GM23338 (cell line): ENCODE data around the gene DDIAS. TPM values are rescaled to one million over a fixed set of nuclear protein-coding genes. Genes with fewer than 3 reads are reported as not detected.

Source experiments
- ATAC-seq: fragments of 200-7000 bp; cut with Tn5 transposase; 3 replicates; pipeline ENCODE4 v1.9.1; 2020
- DNase-seq: peaks from one replicate; pipeline ENCODE4 v3.0.0-alpha.2; 2015; ENCODE audit warnings: low spot score
- H2AFZ ChIP-seq: fragments of 200-600 bp; sonication (generic); 2 replicates; pipeline ENCODE4 v1.8.0; 2016; ENCODE audit warnings: antibody characterized with exemption, mild to moderate bottlenecking, moderate library complexity
- H3F3A ChIP-seq: fragments of 200-600 bp; sonication (generic); replicated peaks from 2 replicates; pipeline ENCODE4 v1.8.0; 2017; ENCODE audit warnings: antibody characterized with exemption, mixed run types, low read depth
- H3K27ac ChIP-seq: fragments of 200-600 bp; sonication (generic); 2 replicates; pipeline ENCODE4 v1.6.1; 2016; ENCODE audit warnings: low read depth
- H3K27me3 ChIP-seq: fragments of 200-600 bp; sonication (generic); 2 replicates; pipeline ENCODE4 v1.8.0; 2016; ENCODE audit warnings: mild to moderate bottlenecking, mixed run types, moderate library complexity; ENCODE audit not compliant: insufficient read depth
- H3K36me3 ChIP-seq: fragments of 200-600 bp; sonication (generic); 2 replicates; pipeline ENCODE4 v1.8.0; 2016; ENCODE audit warnings: mild to moderate bottlenecking; ENCODE audit not compliant: insufficient read depth
- H3K4me1 ChIP-seq: fragments of 200-600 bp; sonication (generic); 2 replicates; pipeline ENCODE4 v1.8.0; 2016; ENCODE audit warnings: mild to moderate bottlenecking, moderate library complexity; ENCODE audit not compliant: insufficient read depth
- H3K4me2 ChIP-seq: fragments of 200-600 bp; sonication (generic); 2 replicates; pipeline ENCODE4 v1.7.1; 2017; ENCODE audit warnings: mixed run types
- H3K4me3 ChIP-seq: fragments of 200-600 bp; sonication (generic); 2 replicates; pipeline ENCODE4 v1.6.1; 2016; ENCODE audit warnings: mixed run types
- H3K79me2 ChIP-seq: fragments of 200-600 bp; sonication (generic); replicated peaks from 2 replicates; pipeline ENCODE4 v1.8.0; 2017; ENCODE audit warnings: mild to moderate bottlenecking; ENCODE audit not compliant: insufficient read depth
- H3K9me2 ChIP-seq: fragments of 200-600 bp; sonication (generic); 2 replicates; pipeline ENCODE4 v1.8.0; 2017; ENCODE audit not compliant: insufficient read depth
- H4K20me1 ChIP-seq: fragments of 200-600 bp; sonication (generic); replicated peaks from 2 replicates; pipeline ENCODE4 v1.8.0; 2017; ENCODE audit warnings: mild to moderate bottlenecking; ENCODE audit not compliant: insufficient read depth
- H3K27ac Mint-ChIP-seq: 2 replicates; pipeline ENCODE4 v1.8.0; 2020; ENCODE audit warnings: inconsistent platforms, mild to moderate bottlenecking, moderate library complexity, mixed read lengths
- H3K27me3 Mint-ChIP-seq: 3 replicates; pipeline ENCODE4 v1.8.0; 2022; ENCODE audit warnings: low read depth, mild to moderate bottlenecking, moderate library complexity, mixed read lengths, inconsistent platforms; ENCODE audit not compliant: insufficient read depth, poor library complexity
- H3K36me3 Mint-ChIP-seq: 3 replicates; pipeline ENCODE4 v1.8.0; 2021; ENCODE audit warnings: low read depth, mild to moderate bottlenecking, inconsistent platforms, moderate library complexity, mixed read lengths
- H3K4me1 Mint-ChIP-seq: 3 replicates; pipeline ENCODE4 v1.8.0; 2020; ENCODE audit warnings: mild to moderate bottlenecking, inconsistent platforms, mixed read lengths
- H3K4me3 Mint-ChIP-seq: 3 replicates; pipeline ENCODE4 v1.8.0; 2021; ENCODE audit warnings: moderate library complexity, mild to moderate bottlenecking, inconsistent platforms, mixed read lengths
- H3K9me3 Mint-ChIP-seq: 3 replicates; pipeline ENCODE4 v1.8.0; 2020; ENCODE audit warnings: moderate library complexity, mild to moderate bottlenecking, inconsistent platforms, mixed read lengths
- CREB1 ChIP-seq: fragments of 250-450 bp; sonication (Bioruptor Pico); IDR thresholded peaks from 2 replicates; pipeline ENCODE4 v1.5.0; 2020; ENCODE audit warnings: low read depth, mild to moderate bottlenecking, moderate library complexity
- EZH2 ChIP-seq: fragments of 200-600 bp; sonication (generic); IDR thresholded peaks from one replicate; pipeline ENCODE4 v1.8.0; 2017; ENCODE audit warnings: antibody characterized with exemption, mild to moderate bottlenecking, low read depth; ENCODE audit not compliant: unreplicated experiment
- EZH2phosphoT487 ChIP-seq: fragments of 200-600 bp; sonication (generic); IDR thresholded peaks from one replicate; pipeline ENCODE4 v1.8.1; 2018; ENCODE audit warnings: antibody characterized with exemption; ENCODE audit not compliant: unreplicated experiment
- JUNB ChIP-seq: IDR thresholded peaks from one replicate; pipeline ENCODE4 v1.6.1; 2016; ENCODE audit warnings: antibody characterized with exemption; ENCODE audit not compliant: unreplicated experiment
- NANOG ChIP-seq: IDR thresholded peaks from 2 replicates; pipeline ENCODE4 v1.6.1; 2016; ENCODE audit warnings: antibody characterized with exemption, borderline replicate concordance
- POLR2AphosphoS5 ChIP-seq: IDR thresholded peaks from 2 replicates; pipeline ENCODE4 v1.6.1; 2016; ENCODE audit warnings: antibody characterized with exemption, low read depth
- ZNF331 ChIP-seq: fragments of 250-450 bp; sonication (Bioruptor Pico); IDR thresholded peaks from 2 replicates; pipeline ENCODE4 v1.5.0; 2020; ENCODE audit warnings: low read depth, mild to moderate bottlenecking, moderate library complexity
- polyA plus RNA-seq: library from polyadenylated mRNA; unstranded; fragments of >200 nt; fragmentation: Nextera tagmentation; extraction: Ambion mirVana; gene quantifications from 2 replicates; pipeline ENCODE4 v1.2.1, GENCODE V29; 2016
- total RNA-seq: library from RNA; depleted of rRNA; stranded (reverse); fragments of >200 nt; shearing (Covaris generic); gene quantifications from 2 replicates; pipeline ENCODE4 v1.2.3, GENCODE V29; 2014
- TF ChIP-seq, protein P1 (sequence below): fragments of 250-450 bp; sonication (Bioruptor Pico); IDR thresholded peaks from 2 replicates; pipeline ENCODE4 v1.5.0; 2020; ENCODE audit warnings: mild to moderate bottlenecking, moderate library complexity
- TF ChIP-seq, protein P2 (sequence below): IDR thresholded peaks from one replicate; pipeline ENCODE4 v1.6.1; 2018; ENCODE audit warnings: antibody characterized with exemption; ENCODE audit not compliant: unreplicated experiment

The DDIAS gene
- total and polyA plus RNA-seq, 2 experiments from 2014 or later: 19.5 to 53.0 TPM

- TF ChIP-seq, protein P1, sequence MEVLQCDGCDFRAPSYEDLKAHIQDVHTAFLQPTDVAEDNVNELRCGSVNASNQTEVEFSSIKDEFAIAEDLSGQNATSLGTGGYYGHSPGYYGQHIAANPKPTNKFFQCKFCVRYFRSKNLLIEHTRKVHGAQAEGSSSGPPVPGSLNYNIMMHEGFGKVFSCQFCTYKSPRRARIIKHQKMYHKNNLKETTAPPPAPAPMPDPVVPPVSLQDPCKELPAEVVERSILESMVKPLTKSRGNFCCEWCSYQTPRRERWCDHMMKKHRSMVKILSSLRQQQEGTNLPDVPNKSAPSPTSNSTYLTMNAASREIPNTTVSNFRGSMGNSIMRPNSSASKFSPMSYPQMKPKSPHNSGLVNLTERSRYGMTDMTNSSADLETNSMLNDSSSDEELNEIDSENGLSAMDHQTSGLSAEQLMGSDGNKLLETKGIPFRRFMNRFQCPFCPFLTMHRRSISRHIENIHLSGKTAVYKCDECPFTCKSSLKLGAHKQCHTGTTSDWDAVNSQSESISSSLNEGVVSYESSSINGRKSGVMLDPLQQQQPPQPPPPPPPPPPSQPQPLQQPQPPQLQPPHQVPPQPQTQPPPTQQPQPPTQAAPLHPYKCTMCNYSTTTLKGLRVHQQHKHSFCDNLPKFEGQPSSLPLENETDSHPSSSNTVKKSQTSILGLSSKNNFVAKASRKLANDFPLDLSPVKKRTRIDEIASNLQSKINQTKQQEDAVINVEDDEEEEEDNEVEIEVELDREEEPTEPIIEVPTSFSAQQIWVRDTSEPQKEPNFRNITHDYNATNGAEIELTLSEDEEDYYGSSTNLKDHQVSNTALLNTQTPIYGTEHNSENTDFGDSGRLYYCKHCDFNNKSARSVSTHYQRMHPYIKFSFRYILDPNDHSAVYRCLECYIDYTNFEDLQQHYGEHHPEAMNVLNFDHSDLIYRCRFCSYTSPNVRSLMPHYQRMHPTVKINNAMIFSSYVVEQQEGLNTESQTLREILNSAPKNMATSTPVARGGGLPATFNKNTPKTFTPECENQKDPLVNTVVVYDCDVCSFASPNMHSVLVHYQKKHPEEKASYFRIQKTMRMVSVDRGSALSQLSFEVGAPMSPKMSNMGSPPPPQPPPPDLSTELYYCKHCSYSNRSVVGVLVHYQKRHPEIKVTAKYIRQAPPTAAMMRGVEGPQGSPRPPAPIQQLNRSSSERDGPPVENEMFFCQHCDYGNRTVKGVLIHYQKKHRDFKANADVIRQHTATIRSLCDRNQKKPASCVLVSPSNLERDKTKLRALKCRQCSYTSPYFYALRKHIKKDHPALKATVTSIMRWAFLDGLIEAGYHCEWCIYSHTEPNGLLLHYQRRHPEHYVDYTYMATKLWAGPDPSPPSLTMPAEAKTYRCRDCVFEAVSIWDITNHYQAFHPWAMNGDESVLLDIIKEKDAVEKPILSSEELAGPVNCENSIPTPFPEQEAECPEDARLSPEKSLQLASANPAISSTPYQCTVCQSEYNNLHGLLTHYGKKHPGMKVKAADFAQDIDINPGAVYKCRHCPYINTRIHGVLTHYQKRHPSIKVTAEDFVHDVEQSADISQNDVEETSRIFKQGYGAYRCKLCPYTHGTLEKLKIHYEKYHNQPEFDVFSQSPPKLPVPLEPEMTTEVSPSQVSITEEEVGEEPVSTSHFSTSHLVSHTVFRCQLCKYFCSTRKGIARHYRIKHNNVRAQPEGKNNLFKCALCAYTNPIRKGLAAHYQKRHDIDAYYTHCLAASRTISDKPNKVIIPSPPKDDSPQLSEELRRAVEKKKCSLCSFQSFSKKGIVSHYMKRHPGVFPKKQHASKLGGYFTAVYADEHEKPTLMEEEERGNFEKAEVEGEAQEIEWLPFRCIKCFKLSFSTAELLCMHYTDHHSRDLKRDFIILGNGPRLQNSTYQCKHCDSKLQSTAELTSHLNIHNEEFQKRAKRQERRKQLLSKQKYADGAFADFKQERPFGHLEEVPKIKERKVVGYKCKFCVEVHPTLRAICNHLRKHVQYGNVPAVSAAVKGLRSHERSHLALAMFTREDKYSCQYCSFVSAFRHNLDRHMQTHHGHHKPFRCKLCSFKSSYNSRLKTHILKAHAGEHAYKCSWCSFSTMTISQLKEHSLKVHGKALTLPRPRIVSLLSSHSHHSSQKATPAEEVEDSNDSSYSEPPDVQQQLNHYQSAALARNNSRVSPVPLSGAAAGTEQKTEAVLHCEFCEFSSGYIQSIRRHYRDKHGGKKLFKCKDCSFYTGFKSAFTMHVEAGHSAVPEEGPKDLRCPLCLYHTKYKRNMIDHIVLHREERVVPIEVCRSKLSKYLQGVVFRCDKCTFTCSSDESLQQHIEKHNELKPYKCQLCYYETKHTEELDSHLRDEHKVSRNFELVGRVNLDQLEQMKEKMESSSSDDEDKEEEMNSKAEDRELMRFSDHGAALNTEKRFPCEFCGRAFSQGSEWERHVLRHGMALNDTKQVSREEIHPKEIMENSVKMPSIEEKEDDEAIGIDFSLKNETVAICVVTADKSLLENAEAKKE (CRISPR knock-in tag): no peak
- no peak for TF ChIP-seq JUNB
- no peak for TF ChIP-seq NANOG
Measured at GRCh38 chr11:82890002-82890341, 11.6 kb upstream of the DDIAS start (continued).

GRCh38 chr11:82890936-82891335, 10.6 kb upstream of the DDIAS start:
- H3K27ac ChIP-seq: no peak overlapping the region
- Mint-ChIP-seq H3K4me3 (no peak overlapping the region), H3K27ac (no peak overlapping the region), H3K9me3 (no peaks in the 10 kb centered on the region), H3K27me3 (no peaks in the 10 kb centered on the region), H3K36me3 (no peaks in the 10 kb centered on the region), H3K4me1 (no peaks in the 10 kb centered on the region)
- TF ChIP-seq JUNB (no peak), EZH2phosphoT487 (no peak), ZNF331 (CRISPR knock-in tag) (no peak), EZH2 (no peak), POLR2AphosphoS5 (no peak), CREB1 (CRISPR knock-in tag) (no peak), NANOG (no peak)
- TF ChIP-seq, protein P2, sequence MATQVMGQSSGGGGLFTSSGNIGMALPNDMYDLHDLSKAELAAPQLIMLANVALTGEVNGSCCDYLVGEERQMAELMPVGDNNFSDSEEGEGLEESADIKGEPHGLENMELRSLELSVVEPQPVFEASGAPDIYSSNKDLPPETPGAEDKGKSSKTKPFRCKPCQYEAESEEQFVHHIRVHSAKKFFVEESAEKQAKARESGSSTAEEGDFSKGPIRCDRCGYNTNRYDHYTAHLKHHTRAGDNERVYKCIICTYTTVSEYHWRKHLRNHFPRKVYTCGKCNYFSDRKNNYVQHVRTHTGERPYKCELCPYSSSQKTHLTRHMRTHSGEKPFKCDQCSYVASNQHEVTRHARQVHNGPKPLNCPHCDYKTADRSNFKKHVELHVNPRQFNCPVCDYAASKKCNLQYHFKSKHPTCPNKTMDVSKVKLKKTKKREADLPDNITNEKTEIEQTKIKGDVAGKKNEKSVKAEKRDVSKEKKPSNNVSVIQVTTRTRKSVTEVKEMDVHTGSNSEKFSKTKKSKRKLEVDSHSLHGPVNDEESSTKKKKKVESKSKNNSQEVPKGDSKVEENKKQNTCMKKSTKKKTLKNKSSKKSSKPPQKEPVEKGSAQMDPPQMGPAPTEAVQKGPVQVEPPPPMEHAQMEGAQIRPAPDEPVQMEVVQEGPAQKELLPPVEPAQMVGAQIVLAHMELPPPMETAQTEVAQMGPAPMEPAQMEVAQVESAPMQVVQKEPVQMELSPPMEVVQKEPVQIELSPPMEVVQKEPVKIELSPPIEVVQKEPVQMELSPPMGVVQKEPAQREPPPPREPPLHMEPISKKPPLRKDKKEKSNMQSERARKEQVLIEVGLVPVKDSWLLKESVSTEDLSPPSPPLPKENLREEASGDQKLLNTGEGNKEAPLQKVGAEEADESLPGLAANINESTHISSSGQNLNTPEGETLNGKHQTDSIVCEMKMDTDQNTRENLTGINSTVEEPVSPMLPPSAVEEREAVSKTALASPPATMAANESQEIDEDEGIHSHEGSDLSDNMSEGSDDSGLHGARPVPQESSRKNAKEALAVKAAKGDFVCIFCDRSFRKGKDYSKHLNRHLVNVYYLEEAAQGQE: no peak
- H3K4me3 ChIP-seq: no peak overlapping the region
- no peak overlapping the region for H2AFZ ChIP-seq
- H3K27me3 ChIP-seq: no peaks in the 10 kb centered on the region
- H3K9me2 ChIP-seq: no peaks in the 10 kb centered on the region
- no peaks in the 10 kb centered on the region for H3K4me1 ChIP-seq
- H4K20me1 ChIP-seq: peaks cover 7% of the 10 kb centered on the region
- no peak overlapping the region for H3K4me2 ChIP-seq
- ATAC-seq: no peak
- no peaks in the 10 kb centered on the region for H3F3A ChIP-seq
- DNase-seq: no peak
- no peaks in the 10 kb centered on the region for H3K36me3 ChIP-seq
- H3K79me2 ChIP-seq: peaks cover 12% of the 10 kb centered on the region
